A549 (cell line): ENCODE results near the gene DLG2. TPM values are rescaled to one million over a fixed set of nuclear protein-coding genes. Genes with fewer than 3 reads are reported as not detected.

Experiments used
- ATAC-seq, 2 experiments: fragments of 200-7000 bp in 1 of 2; fragments of >200 bp in 1 of 2; cut with Nextera tagmentation in 1 of 2; cut with Tn5 transposase in 1 of 2; 3 replicates each; pipeline versions ENCODE4 v1.8.0 to v1.9.1; 2018 to 2020; ENCODE audit warnings: mild to moderate bottlenecking in 1 of 2, moderate library complexity in 1 of 2
- CTCF ChIA-PET: fragments of 300-600 bp; sonication (Branson Sonifier 250); formaldehyde crosslinking; extraction: SDS; loops from one replicate; lab custom pipeline; 2021; ENCODE audit warnings: antibody characterized with exemption, inconsistent platforms; lab: Yijun Ruan, JAX
- POLR2A ChIA-PET: fragments of 350-600 bp; formaldehyde crosslinking; extraction: SDS; loops from one replicate; lab custom pipeline; 2021; ENCODE audit warnings: antibody characterized with exemption, inconsistent platforms; lab: Yijun Ruan, JAX
- DNase-seq, 2 experiments: peaks; one replicate each; pipeline versions ENCODE4 v3.0.0 to v3.0.0-alpha.2; 2011 to 2016; ENCODE audit warnings: low read depth in 1 of 2, low spot score in 1 of 2
- FAIRE-seq: peaks from 2 replicates; lab custom pipeline; 2011; peaks lifted over from hg19 to GRCh38; lab: Jason Lieb, UNC
- H3K27ac ChIP-seq, 2 experiments: fragments of >200 bp; sonication (Bioruptor Twin); formaldehyde crosslinking; 3 replicates each; pipeline ENCODE4 v1.5.1; 2016 to 2017
- H3K4me1 ChIP-seq: fragments of >200 bp; sonication (Bioruptor Twin); formaldehyde crosslinking; 3 replicates; pipeline ENCODE4 v1.6.1; 2016
- H3K4me2 ChIP-seq: fragments of >200 bp; sonication (Bioruptor Twin); formaldehyde crosslinking; 3 replicates; pipeline ENCODE4 v1.6.1; 2016
- H3K4me3 ChIP-seq: fragments of >200 bp; sonication (Bioruptor Twin); formaldehyde crosslinking; 3 replicates; pipeline ENCODE4 v1.5.1; 2016
- H3K9me3 ChIP-seq: fragments of >200 bp; sonication (Bioruptor Twin); formaldehyde crosslinking; 3 replicates; pipeline ENCODE4 v1.6.1; 2016
- CEBPB ChIP-seq, 2 experiments: fragments of >200 bp in 1 of 2; sonication (Bioruptor Twin) in 1 of 2; formaldehyde crosslinking in 1 of 2; IDR thresholded peaks; 2 replicates each; pipeline ENCODE4 v1.6.1; 2012 to 2016
- EHF ChIP-seq: fragments of 250-450 bp; sonication (Bioruptor Pico); IDR thresholded peaks from 2 replicates; pipeline ENCODE4 v1.5.0; 2020; ENCODE audit warnings: mild to moderate bottlenecking
- EHMT2 ChIP-seq: fragments of 200-600 bp; sonication (generic); IDR thresholded peaks from 2 replicates; pipeline ENCODE4 v1.6.1; 2016; ENCODE audit warnings: antibody characterized with exemption, low read depth, mild to moderate bottlenecking, moderate library complexity
- ELK1 ChIP-seq: fragments of 150-350 bp; IDR thresholded peaks from 2 replicates; pipeline ENCODE4 v1.6.1; 2014; ENCODE audit warnings: low read depth, mild to moderate bottlenecking, low read length
- FOSB ChIP-seq: fragments of 250-450 bp; sonication (Bioruptor Pico); IDR thresholded peaks from 2 replicates; pipeline ENCODE4 v1.5.0; 2020; ENCODE audit warnings: mild to moderate bottlenecking, moderate library complexity
- FOSL2 ChIP-seq, 2 experiments: fragments of 450-650 bp in 1 of 2; fragments of >200 bp in 1 of 2; sonication (Bioruptor Twin) in 1 of 2; formaldehyde crosslinking; IDR thresholded peaks; 2 replicates each; pipeline versions ENCODE4 v1.5.0 to v1.6.1; 2016 to 2020; ENCODE audit warnings: mild to moderate bottlenecking in 1 of 2, moderate library complexity in 1 of 2
- FOXS1 ChIP-seq: fragments of 250-450 bp; sonication (Bioruptor Pico); IDR thresholded peaks from 2 replicates; pipeline ENCODE4 v1.5.0; 2020; ENCODE audit warnings: mild to moderate bottlenecking, moderate library complexity
- HDAC2 ChIP-seq: fragments of 200-600 bp; sonication (generic); IDR thresholded peaks from 2 replicates; pipeline ENCODE4 v1.6.1; 2016
- HEYL ChIP-seq: fragments of 250-450 bp; sonication (Bioruptor Pico); IDR thresholded peaks from 2 replicates; pipeline ENCODE4 v1.8.0; 2021; ENCODE audit warnings: mild to moderate bottlenecking, moderate library complexity
- KDM1A ChIP-seq: fragments of 200-600 bp; sonication (generic); IDR thresholded peaks from 2 replicates; pipeline ENCODE4 v1.6.1; 2016; ENCODE audit warnings: low read depth, mild to moderate bottlenecking
- NFE2L2 ChIP-seq: fragments of 150-350 bp; conservative IDR thresholded peaks from 2 replicates; pipeline ENCODE4 v1.6.1; 2014; ENCODE audit warnings: low read length
- NPAS2 ChIP-seq: fragments of 250-450 bp; sonication (Bioruptor Pico); IDR thresholded peaks from 2 replicates; pipeline ENCODE4 v1.8.0; 2022; ENCODE audit warnings: mild to moderate bottlenecking, moderate library complexity, borderline replicate concordance
- NR3C1 ChIP-seq: fragments of >200 bp; sonication (Bioruptor Twin); formaldehyde crosslinking; IDR thresholded peaks from 3 replicates; pipeline ENCODE4 v1.6.1; 2017
- PHF8 ChIP-seq: fragments of 200-600 bp; sonication (generic); IDR thresholded peaks from 2 replicates; pipeline ENCODE4 v1.6.1; 2016; ENCODE audit warnings: low read depth, mild to moderate bottlenecking, antibody characterized with exemption, moderate library complexity, borderline replicate concordance
- POLR2AphosphoS2 ChIP-seq: conservative IDR thresholded peaks from 2 replicates; pipeline ENCODE4 v1.6.1; 2012; ENCODE audit warnings: low read length, improper control_type of control experiment, inconsistent platforms
- RAD21 ChIP-seq, 2 experiments: fragments of >200 bp in 1 of 2; sonication (Bioruptor Twin) in 1 of 2; formaldehyde crosslinking in 1 of 2; IDR thresholded peaks in 1 of 2; conservative IDR thresholded peaks in 1 of 2; 2 replicates in 1 of 2; 3 replicates in 1 of 2; pipeline ENCODE4 v1.6.1; 2012 to 2018; ENCODE audit warnings: inconsistent platforms in 1 of 2
- RARB ChIP-seq: fragments of 250-450 bp; sonication (Bioruptor Pico); IDR thresholded peaks from 2 replicates; pipeline ENCODE4 v1.8.0; 2021; ENCODE audit warnings: mild to moderate bottlenecking, moderate library complexity
- RCOR1 ChIP-seq: fragments of 150-350 bp; IDR thresholded peaks from 2 replicates; pipeline ENCODE4 v1.6.1; 2014; ENCODE audit warnings: antibody characterized with exemption, low read length, low read depth
- REST ChIP-seq: fragments of 200-600 bp; sonication (generic); IDR thresholded peaks from 2 replicates; pipeline ENCODE4 v1.6.1; 2016; ENCODE audit warnings: antibody characterized with exemption, mild to moderate bottlenecking, moderate library complexity
- SMC3 ChIP-seq: fragments of >200 bp; sonication (Bioruptor Twin); formaldehyde crosslinking; IDR thresholded peaks from 3 replicates; pipeline ENCODE4 v1.6.1; 2018; ENCODE audit warnings: inconsistent platforms
- SREBF2 ChIP-seq: fragments of 450-650 bp; IDR thresholded peaks from 2 replicates; pipeline ENCODE4 v1.6.1; 2014; ENCODE audit warnings: mild to moderate bottlenecking, moderate library complexity
- TFCP2L1 ChIP-seq: fragments of 250-450 bp; sonication (Bioruptor Pico); IDR thresholded peaks from 2 replicates; pipeline ENCODE4 v1.5.0; 2021; ENCODE audit warnings: mild to moderate bottlenecking
- ZC3H11A ChIP-seq: fragments of 450-650 bp; IDR thresholded peaks from 2 replicates; pipeline ENCODE4 v1.6.1; 2014; ENCODE audit warnings: antibody characterized with exemption, mild to moderate bottlenecking
- ZNF302 ChIP-seq: fragments of 250-450 bp; sonication (Bioruptor Pico); IDR thresholded peaks from 2 replicates; pipeline ENCODE4 v1.9.0; 2021; ENCODE audit warnings: inconsistent platforms, mild to moderate bottlenecking, moderate library complexity
- WGBS: methylation state at CpG from one replicate; pipeline ENCODE4 v1.1.6; 2017; ENCODE audit errors: missing lambda C conversion rate; 5-methylcytosine and 5-hydroxymethylcytosine counted together
- polyA plus RNA-seq, 4 experiments: library from polyadenylated mRNA; depleted of rRNA in 3 of 4; stranded (reverse); fragments of >200 nt; fragmentation: RNase III in 1 of 4; extraction: RNeasy Plus Mini Kit Qiagen cat#74134 plus additional on column Dnase treatment in 1 of 4; gene quantifications; 2 replicates in 3 of 4; 3 replicates in 1 of 4; pipeline ENCODE4 v1.2.3, GENCODE V29; 2011 to 2017
- TF ChIP-seq, protein P1 (sequence below): IDR thresholded peaks from 2 replicates; pipeline ENCODE4 v1.6.1; 2012; ENCODE audit warnings: low read depth, borderline replicate concordance
- TF ChIP-seq, protein P2 (sequence below): IDR thresholded peaks from 2 replicates; pipeline ENCODE4 v1.6.1; 2012

The DLG2 gene
- polyA plus RNA-seq, 2 of the 4 experiments (the other 2 are of a cell fraction) = 0.26 to 0.79 TPM

GRCh38 chr11:84963240-84963639, 663.9 kb downstream of the DLG2 start:
- ATAC-seq = no peak
- no peak for FAIRE-seq
- ChIA-PET CTCF (interaction anchor here (0.6 kb wide), 1 partner anchor 1668 kb away, joined by 3 read pairs; no protein-coding TSS in a partner anchor), POLR2A (no interaction called here)
- no peak overlapping the region for H3K4me3 ChIP-seq
- H3K9me3 ChIP-seq = no peaks in the 10 kb centered on the region
- no peak for TF ChIP-seq NR3C1
- no peak for TF ChIP-seq CEBPB (IDR thresholded peaks at IDR 0.05)
- TF ChIP-seq SREBF2 = no peak
- TF ChIP-seq RAD21 (conservative IDR thresholded peaks at IDR 0.05 in 1 of 2, IDR thresholded peaks at IDR 0.05 in 1 of 2) = no peak
- TF ChIP-seq RCOR1 = no peak
- TF ChIP-seq RARB (CRISPR knock-in tag) = no peak
- TF ChIP-seq REST = no peak
- no peak for TF ChIP-seq POLR2AphosphoS2
- no peak for TF ChIP-seq NFE2L2
- TF ChIP-seq ZNF302 (CRISPR knock-in tag) = no peak
- no peak for TF ChIP-seq HDAC2
- no peak overlapping the region for H3K27ac ChIP-seq
- no peak for DNase-seq
- no peaks in the 10 kb centered on the region for H3K4me1 ChIP-seq
- 23% methylated on average over 1 of the region's 1 CpG for WGBS
- no peak overlapping the region for H3K4me2 ChIP-seq

GRCh38 chr11:84962018-84962417, 665.1 kb downstream of the DLG2 start:
- Histone ChIP-seq H3K27ac (no peak overlapping the region), H3K4me1 (no peaks in the 10 kb centered on the region), H3K4me3 (no peak overlapping the region), H3K4me2 (no peak overlapping the region), H3K9me3 (no peaks in the 10 kb centered on the region)
- no peak for TF ChIP-seq PHF8
- no peak for TF ChIP-seq POLR2AphosphoS2
- no peak for TF ChIP-seq FOSL2 (IDR thresholded peaks at IDR 0.05)
- TF ChIP-seq FOSL2 (CRISPR knock-in tag; IDR thresholded peaks at IDR 0.05) = no peak
- TF ChIP-seq EHF (CRISPR knock-in tag) = no peak
- TF ChIP-seq REST = no peak
- ChIA-PET POLR2A (no interaction called here), CTCF (no interaction called here)
- DNase-seq (no peak), ATAC-seq (no peak), FAIRE-seq (no peak)
- WGBS = 27% methylated on average over 5 of the region's 5 CpGs

- H3K9me3 ChIP-seq = no peaks in the 10 kb centered on the region
- POLR2A ChIA-PET = no interaction called here
- DNase-seq = no peak
- TF ChIP-seq, protein P1, sequence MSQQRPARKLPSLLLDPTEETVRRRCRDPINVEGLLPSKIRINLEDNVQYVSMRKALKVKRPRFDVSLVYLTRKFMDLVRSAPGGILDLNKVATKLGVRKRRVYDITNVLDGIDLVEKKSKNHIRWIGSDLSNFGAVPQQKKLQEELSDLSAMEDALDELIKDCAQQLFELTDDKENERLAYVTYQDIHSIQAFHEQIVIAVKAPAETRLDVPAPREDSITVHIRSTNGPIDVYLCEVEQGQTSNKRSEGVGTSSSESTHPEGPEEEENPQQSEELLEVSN = no peak
- no peak for TF ChIP-seq FOSB (CRISPR knock-in tag)
- no peak for TF ChIP-seq NFE2L2
- TF ChIP-seq TFCP2L1 (CRISPR knock-in tag) = no peak
- TF ChIP-seq NPAS2 (CRISPR knock-in tag) = no peak
- TF ChIP-seq EHMT2 = no peak
- TF ChIP-seq NR3C1 = no peak
- no peak for TF ChIP-seq ELK1
- TF ChIP-seq, protein P2, sequence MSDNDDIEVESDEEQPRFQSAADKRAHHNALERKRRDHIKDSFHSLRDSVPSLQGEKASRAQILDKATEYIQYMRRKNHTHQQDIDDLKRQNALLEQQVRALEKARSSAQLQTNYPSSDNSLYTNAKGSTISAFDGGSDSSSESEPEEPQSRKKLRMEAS = no peak
- TF ChIP-seq HEYL = no peak
- TF ChIP-seq SMC3 = no peak
- TF ChIP-seq FOXS1 (CRISPR knock-in tag) = no peak
- TF ChIP-seq ZC3H11A = no peak
- TF ChIP-seq SREBF2 = no peak
- no peak for TF ChIP-seq KDM1A
Measured at GRCh38 chr11:84958295-84958694, 668.8 kb downstream of the DLG2 start.

More at GRCh38 chr11:84958295-84958694, 668.8 kb downstream of the DLG2 start:
- CTCF ChIA-PET = no interaction called here
- no peak for FAIRE-seq
- ATAC-seq = no peak
- H3K4me2 ChIP-seq = no peak overlapping the region
- H3K27ac ChIP-seq = no peak overlapping the region
- no peak overlapping the region for H3K4me3 ChIP-seq
- WGBS = 7% methylated on average over 2 of the region's 2 CpGs
- no peaks in the 10 kb centered on the region for H3K4me1 ChIP-seq
